ENCODE measurements around the gene CALML5.

The CALML5 gene

DNA sequence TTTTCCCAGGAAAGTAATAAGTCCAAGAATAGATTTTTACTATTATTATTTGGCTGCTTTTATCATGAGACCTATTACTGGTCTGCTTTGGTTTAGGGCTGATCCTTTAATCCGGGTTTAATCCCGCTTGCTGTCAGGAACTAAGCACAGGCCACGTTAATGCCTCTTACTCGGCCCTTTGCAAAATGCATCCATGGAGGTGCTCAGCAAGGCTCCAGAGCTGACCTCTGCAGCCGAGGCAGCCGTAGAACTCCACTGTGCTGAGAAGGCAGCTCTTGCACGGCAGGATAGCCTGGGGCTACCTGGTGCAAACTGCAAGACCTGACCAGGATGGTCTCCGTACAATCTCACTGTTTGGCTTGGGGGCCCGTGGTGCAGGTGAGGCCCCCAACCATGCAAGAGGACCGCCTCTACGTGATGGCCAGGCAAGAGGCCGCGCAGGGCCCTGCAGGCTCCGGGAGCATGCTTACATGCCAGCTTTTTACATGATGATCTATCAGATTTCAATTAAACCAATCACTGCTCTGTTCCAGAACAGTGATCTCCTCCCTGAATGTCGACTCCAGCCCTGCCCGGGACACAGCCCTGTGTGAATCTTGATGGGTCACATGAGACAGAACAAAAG lies 15.0 kb upstream of the CALML5 start:
- DNase-seq: no peak

DNA sequence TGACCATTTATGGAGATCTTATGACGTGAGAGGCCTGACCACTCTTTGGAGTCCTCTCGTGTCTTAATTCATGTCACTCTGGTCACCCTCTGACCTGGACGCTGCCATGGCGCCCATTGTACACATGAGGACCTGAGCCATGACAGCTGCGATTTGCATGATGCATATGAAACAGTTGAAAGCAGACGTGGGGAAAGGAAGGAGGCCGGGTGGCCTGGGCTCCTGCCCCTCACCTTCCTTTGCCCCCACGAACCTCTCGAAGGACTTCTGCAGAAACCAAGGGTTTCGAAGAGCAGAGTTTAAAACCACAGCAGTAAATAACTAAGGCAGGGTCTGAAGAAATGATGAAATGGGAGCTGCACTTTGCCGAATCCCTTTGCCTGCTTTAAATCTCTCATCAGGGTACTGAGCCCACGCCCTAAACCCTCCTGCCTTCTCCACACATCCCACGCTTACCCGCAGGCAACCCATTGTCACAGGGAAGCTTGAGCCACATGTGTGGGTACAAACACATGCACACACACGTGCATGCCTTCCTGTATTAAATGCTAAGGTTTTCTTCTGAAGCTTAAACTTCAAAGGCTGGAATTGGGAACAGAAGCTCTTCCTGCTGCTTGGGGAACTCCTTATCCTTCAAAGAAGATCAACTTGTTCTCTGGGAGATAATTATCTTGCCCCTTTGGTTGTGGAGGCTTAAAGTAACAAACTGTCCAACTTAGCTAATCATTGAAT lies 13.7 kb upstream of the CALML5 start:
- no peak for DNase-seq

- no peak for DNase-seq
Measured at GRCh38 chr10:5512331-5512730, 13.0 kb upstream of the CALML5 start.

GRCh38 chr10:5511885-5512280 lies 12.5 kb upstream of the CALML5 start:
- no peak for DNase-seq

GRCh38 chr10:5511231-5511884 lies 12.0 kb upstream of the CALML5 start:
- DNase-seq: no peak

- no peak for DNase-seq
Measured at GRCh38 chr10:5510281-5511072, 11.1 kb upstream of the CALML5 start.

- no peak for DNase-seq
Measured at GRCh38 chr10:5509691-5510090, 10.3 kb upstream of the CALML5 start.

DNA sequence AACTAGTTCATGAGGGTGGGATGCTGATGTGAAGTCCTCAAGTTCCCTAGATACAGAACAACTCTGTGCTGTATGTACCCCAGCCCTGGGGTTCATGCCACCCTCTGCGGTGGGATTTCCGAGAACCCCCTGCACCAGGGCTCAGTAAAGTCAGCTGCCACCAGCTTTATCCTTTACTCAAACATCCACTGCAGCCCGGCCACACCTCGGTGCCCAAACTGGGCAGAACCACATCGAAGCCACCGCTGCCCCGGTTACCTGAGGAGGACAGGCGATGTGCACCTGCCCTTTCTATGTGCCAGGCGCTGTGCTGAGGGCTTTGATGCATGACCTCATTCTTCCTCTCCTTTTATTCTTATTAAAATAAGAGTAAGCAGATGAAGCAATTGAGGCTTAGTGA lies 9.9 kb upstream of the CALML5 start:
- no peak for DNase-seq

- DNase-seq: no peak
Measured at GRCh38 chr10:5508786-5509185, 9.4 kb upstream of the CALML5 start.

- no peak for DNase-seq
Measured at GRCh38 chr10:5508161-5508604, 8.8 kb upstream of the CALML5 start.

DNA sequence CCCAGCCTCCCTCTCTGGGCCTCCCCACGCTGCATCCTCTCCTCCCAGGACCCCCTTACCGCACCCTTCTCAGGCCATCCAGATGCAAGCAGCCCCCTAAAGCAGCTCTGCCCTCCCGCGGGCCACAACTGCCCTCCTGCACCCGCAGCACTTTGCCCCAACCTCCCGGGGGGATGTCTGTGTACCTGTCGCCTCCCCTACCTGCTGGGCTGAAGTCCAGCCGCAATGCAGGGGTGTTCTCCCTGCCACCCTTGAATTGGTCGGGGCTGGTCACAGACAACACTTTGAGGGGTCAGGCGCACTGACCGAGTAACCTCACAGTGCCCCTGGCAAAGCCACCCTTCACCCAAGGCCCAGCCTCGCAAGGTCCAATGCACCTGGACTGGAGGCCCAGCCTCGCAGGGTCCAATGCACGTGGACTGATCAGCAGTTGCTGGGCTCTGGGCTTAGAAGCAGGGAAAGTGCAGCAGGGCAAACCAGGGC lies 8.3 kb upstream of the CALML5 start:
- DNase-seq: no peak

DNA sequence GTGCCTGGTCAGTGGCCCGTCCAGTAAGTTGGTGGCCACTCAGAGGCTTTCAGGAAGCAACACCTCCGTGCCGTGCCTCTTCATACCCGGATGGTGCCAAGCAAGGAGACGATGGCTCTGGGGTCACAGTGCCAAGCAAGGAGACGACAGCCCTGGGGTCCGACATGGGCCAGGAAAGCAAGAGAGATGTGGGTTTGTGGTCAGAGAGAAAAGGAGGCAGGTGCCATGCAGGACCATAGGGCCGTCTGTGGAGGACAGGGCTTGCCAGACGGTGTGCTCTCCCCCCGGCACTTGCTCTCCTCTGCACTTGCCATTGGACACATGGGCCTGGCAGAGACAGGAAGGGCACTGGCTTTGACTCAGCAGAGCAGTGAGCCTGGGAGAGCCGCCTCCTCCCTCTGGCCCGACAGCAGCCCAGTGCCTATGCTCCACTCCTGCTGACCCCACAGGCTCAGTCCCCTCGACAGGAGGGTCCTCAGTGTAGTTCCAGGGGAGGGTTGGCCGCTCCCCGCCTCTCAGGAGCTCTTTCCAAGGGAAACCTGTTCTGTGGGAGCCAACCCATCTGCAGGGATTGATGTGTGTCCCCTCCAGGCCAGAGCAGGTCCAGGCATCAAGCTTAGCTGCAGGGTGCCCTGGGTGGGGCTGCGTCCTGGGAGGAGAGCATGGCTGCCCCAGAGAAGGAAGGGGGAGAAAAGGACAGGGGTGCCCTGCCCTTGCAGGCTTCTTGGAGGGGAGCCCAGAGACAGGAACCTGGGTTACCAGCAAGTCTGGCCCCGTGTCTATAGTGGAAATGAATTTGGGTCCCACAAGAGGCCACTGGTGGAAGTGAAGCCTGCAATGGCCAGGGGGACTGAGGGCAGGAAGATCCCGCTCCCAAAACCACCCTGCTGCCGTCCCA lies 7.6 kb upstream of the CALML5 start:
- DNase-seq: no peak

DNA sequence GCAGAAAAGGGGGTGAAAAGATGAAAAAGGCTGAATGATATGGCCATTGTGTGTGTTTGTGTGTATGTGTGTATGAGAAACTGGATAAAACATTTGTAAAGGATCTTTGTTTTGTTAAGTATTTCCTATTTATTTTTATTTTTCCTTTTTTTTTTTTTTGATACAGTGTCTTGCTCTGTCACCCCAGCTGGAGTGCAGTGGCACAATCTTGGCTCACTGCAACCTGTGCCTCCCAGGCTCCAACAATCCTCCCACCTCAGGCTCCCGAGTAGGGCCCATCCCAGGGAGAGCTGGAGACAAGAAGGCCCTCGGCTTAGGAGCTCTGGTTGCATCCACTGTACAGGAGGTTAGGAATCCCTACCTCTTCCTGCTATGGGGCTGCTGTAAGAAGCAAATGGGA lies 6.9 kb upstream of the CALML5 start:
- no peak for DNase-seq

- no peak for DNase-seq
Measured at GRCh38 chr10:5504146-5505072, 5.0 kb upstream of the CALML5 start.

DNA sequence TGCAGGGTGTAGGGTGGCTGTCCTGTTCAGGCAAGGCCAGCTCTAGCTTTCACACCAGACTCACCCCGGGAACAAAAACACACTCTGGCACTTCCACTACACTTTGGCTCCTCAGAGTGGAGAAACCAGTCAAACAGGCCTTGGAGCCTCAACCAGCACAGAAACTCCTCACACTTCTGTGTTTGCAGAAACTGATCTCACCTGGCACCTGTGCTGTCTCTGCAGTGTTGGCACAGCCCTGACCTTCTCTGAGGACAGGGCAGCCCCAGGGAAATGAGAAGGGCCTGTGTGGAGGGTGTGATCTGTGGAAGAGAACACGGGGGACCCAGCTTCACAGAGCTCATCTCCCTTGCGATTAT lies 4.1 kb upstream of the CALML5 start:
- DNase-seq: no peak

DNA sequence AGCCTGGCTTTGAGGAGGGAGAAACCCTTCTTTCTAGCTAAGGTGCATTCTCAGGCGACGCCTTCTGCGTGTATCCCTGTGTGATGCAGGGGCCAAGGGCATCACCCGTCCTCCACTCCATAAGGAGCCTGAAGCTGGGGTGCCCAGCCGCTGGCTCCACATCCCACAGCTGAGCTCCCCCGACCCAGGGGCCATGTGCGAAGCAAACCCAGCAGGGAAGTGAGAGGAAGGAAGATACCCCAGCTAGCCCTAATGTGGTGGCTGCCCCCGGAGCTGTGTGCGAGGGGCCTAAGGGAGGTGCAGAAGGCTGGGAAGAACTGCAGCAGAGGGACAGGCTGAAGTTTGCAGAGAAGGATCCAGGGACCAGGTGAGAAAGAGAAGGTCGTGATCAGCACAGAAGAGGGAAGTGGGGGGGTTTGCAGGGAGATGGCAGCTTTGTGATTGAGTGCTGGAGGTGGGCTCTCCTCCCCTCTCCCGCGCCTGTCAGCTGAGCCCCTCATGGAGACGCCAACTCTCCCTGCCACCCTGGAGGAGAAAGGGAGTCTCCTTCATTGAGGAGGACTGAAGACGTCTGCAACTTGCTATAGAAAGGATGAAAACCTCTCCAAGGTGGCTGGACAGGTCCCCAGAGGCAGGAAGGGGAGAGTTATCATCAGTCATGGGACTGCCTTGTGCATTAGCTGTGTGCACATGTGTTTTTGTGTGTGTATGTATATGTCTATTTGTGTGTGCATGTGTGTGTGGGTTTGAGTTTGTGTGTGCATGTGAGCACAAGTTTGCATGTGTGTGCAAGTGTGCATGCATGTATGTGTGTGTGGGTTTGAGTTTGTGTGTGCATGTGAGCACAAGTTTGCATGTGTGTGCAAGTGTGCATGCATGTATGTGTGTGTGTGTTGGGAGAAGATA lies 3.5 kb upstream of the CALML5 start:
- no peak for DNase-seq

GRCh38 chr10:5502061-5502521 lies 2.7 kb upstream of the CALML5 start:
- no peak for DNase-seq

DNA sequence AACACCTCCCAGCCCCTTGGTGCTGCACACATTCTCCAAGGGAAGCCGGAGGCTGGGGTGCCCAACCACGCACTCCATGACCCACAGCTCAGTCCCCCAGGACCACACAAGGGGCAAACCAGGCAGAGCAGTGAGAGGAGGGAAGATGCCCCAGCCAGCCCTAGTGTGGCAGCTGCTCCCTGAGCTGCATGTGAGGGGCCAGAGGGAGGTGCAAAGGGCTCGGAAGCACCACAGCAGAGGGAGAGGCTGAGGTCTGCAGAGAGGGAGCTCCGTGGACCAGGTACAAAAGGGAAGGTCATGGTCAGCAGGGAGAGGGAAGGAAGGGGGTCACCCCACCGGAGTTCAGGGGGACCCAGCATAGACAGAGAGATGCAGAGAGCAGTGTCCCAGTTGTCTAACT lies 1.5 kb upstream of the CALML5 start:
- no peak for DNase-seq

DNA sequence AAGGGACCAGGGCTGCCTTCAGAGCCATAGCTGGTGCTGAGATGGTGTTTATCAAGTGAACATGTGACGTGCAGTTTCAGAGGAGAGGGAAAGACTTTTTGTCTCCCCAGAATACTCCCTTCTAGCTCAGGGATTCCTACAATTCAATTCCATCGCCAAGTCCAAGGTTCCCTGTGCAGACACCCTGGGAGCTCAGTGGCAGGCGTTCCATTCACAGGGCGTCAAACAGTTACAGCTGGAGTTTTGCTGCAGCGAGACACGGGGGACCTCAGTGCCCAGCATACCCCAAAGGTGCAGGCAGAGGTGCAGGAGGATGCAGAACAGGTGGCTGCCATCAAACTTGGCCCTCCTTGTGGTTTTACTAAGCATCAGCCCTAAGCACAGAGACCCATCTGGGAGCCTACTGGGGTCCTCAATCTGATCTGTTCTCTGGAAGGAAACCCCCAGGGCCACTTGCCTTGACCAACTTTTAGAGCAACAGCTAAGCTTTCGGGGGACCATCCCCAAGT lies 846 bp upstream of the CALML5 start:
- DNase-seq: no peak

Measured in NCI-H2227 treated with DMSO at 0.1 percent for 48 hours (cell line).